Measurements from ENCODE around the gene SLC44A3.

SLC44A3 gene

DNA sequence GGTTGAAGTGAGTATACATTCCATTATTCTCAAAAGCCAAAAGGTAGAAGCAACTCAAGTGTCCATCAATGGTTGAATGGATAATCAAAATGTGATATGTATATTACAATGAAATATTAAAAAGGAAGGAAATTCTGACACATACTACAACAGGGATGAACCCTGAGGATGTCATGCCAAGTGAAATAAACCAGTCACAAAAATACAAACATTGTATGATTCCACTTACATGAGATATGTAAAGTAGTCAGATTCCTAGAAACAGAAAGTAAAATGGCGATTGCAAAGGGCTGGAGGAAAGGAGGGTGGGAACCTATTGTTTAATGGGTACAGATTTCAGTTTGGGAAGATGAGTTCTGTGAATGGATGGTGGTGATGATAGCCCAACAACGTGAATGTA, 5.8 kb downstream of the SLC44A3 start:
- Histone ChIP-seq H2BK5ac (ENCODE audit: low read depth, low read length, poor library complexity) (no peak overlapping the region), H4K12ac (ENCODE audit: low read depth, low read length) (no peak overlapping the region), H3K36me3 (ENCODE audit: control insufficient read depth in 1 of 2, insufficient read depth in 2 of 2, low read length in 2 of 2) (no peaks in the 10 kb centered on the region), H2BK12ac (ENCODE audit: low read length) (no peak overlapping the region), H2AK5ac (ENCODE audit: low read length) (no peak overlapping the region), H4K8ac (ENCODE audit: low read depth, low read length) (no peak overlapping the region), H3K79me2 (ENCODE audit: control insufficient read depth, insufficient read depth, low read length, poor library complexity) (no peaks in the 10 kb centered on the region), H3K14ac (ENCODE audit: low read length) (no peak overlapping the region), H3K4me1 (ENCODE audit: control insufficient read depth in 1 of 2, insufficient read depth in 2 of 2, low read length in 2 of 2) (no peaks in the 10 kb centered on the region), H2AFZ (ENCODE audit: insufficient read depth, low read length, poor library complexity) (no peak overlapping the region), H3K4ac (ENCODE audit: low read depth, low read length) (no peak overlapping the region), H3K27me3 (ENCODE audit: insufficient read depth, low read length) (no peaks in the 10 kb centered on the region), H3K79me1 (ENCODE audit: low read length) (no peaks in the 10 kb centered on the region), H4K91ac (ENCODE audit: low read depth, low read length) (no peak overlapping the region), H3K27ac (ENCODE audit: low read depth, low read length) (no peak overlapping the region), H3K4me3 (ENCODE audit: low read depth, low read length) (no peak overlapping the region), H3K18ac (ENCODE audit: low read length) (no peak overlapping the region), H3K9ac (ENCODE audit: low read length) (no peak overlapping the region), H2BK120ac (ENCODE audit: insufficient read depth, low read length, poor library complexity) (no peak overlapping the region), H3K4me2 (ENCODE audit: low read length) (no peak overlapping the region), H3K23ac (ENCODE audit: low read length) (no peak overlapping the region), H3K9me3 (ENCODE audit: insufficient read depth, low read depth, low read length) (no peaks in the 10 kb centered on the region)
- no CpG with 5 or more reads among the region's 2 CpGs for WGBS (ENCODE audit: extremely low coverage, insufficient coverage, insufficient read length)
- no peak for DNase-seq

DNA sequence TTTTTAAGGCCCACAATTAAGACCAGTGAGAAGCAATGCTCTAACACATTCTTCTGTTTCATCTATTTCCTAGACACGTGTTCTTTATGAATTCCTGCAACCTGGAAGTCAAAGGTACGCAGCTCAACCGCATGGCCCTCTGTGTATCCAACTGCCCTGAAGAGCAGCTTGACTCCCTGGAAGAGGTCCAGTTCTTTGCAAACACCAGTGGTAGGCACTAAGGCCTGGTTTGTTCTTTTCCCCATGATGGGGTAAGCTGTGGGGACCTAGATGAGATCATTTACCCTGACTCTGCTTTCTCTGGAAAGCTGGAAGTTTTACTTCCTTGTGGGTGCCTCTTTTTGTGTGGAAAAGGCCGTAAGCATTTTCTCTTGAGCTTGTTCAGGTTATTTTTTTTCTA, 7.3 kb downstream of the SLC44A3 start:
- no peak overlapping the region for H4K8ac ChIP-seq (ENCODE audit: low read depth, low read length)
- H2BK12ac ChIP-seq (ENCODE audit: low read length) = no peak overlapping the region
- H3K9me3 ChIP-seq (ENCODE audit: insufficient read depth, low read depth, low read length) = no peaks in the 10 kb centered on the region
- no peaks in the 10 kb centered on the region for H3K36me3 ChIP-seq (ENCODE audit: control insufficient read depth in 1 of 2, insufficient read depth in 2 of 2, low read length in 2 of 2)
- H4K91ac ChIP-seq (ENCODE audit: low read depth, low read length) = no peak overlapping the region
- H3K14ac ChIP-seq (ENCODE audit: low read length) = no peak overlapping the region
- H2AK5ac ChIP-seq (ENCODE audit: low read length) = no peak overlapping the region
- H3K4me3 ChIP-seq (ENCODE audit: low read depth, low read length) = no peak overlapping the region
- no peaks in the 10 kb centered on the region for H3K79me1 ChIP-seq (ENCODE audit: low read length)
- no peak for DNase-seq
- no peak overlapping the region for H3K18ac ChIP-seq (ENCODE audit: low read length)
- no peaks in the 10 kb centered on the region for H3K79me2 ChIP-seq (ENCODE audit: control insufficient read depth, insufficient read depth, low read length, poor library complexity)
- H2AFZ ChIP-seq (ENCODE audit: insufficient read depth, low read length, poor library complexity) = no peak overlapping the region
- no peak overlapping the region for H3K9ac ChIP-seq (ENCODE audit: low read length)
- H3K27me3 ChIP-seq (ENCODE audit: insufficient read depth, low read length) = no peaks in the 10 kb centered on the region
- H3K4ac ChIP-seq (ENCODE audit: low read depth, low read length) = no peak overlapping the region
- H3K4me1 ChIP-seq (ENCODE audit: control insufficient read depth in 1 of 2, insufficient read depth in 2 of 2, low read length in 2 of 2) = no peaks in the 10 kb centered on the region
- no peak overlapping the region for H3K4me2 ChIP-seq (ENCODE audit: low read length)
- no peak overlapping the region for H3K27ac ChIP-seq (ENCODE audit: low read depth, low read length)
- no CpG with 5 or more reads among the region's 4 CpGs for WGBS (ENCODE audit: extremely low coverage, insufficient coverage, insufficient read length)
- no peak overlapping the region for H4K12ac ChIP-seq (ENCODE audit: low read depth, low read length)
- no peak overlapping the region for H2BK5ac ChIP-seq (ENCODE audit: low read depth, low read length, poor library complexity)
- no peak overlapping the region for H3K23ac ChIP-seq (ENCODE audit: low read length)
- H2BK120ac ChIP-seq (ENCODE audit: insufficient read depth, low read length, poor library complexity) = no peak overlapping the region

DNA sequence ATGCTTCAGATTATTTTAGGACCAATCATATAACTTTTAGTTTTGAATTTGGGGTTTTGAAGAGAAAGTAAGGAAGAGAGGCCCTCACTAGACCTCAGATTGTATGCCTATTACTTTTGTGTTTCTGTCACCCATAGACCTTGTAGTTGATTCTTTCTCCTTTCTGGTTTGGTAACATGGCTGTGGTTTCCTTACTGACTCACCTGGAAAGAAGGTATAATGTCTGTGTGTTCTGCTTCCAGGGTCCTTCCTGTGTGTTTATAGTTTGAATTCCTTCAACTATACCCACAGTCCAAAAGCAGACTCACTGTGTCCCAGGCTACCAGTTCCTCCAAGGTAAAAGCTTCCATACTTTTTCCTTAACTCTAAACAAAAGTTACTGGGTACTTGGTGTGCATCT, 8.1 kb downstream of the SLC44A3 start:
- Histone ChIP-seq H3K27ac (ENCODE audit: low read depth, low read length) (peak overlapping the region; percentile 45), H3K18ac (ENCODE audit: low read length) (no peak overlapping the region), H2BK12ac (ENCODE audit: low read length) (no peak overlapping the region), H4K91ac (ENCODE audit: low read depth, low read length) (no peak overlapping the region), H3K4ac (ENCODE audit: low read depth, low read length) (no peak overlapping the region), H3K9ac (ENCODE audit: low read length) (no peak overlapping the region), H3K27me3 (ENCODE audit: insufficient read depth, low read length) (no peaks in the 10 kb centered on the region), H2BK5ac (ENCODE audit: low read depth, low read length, poor library complexity) (no peak overlapping the region), H2AK5ac (ENCODE audit: low read length) (no peak overlapping the region), H3K14ac (ENCODE audit: low read length) (no peak overlapping the region), H4K8ac (ENCODE audit: low read depth, low read length) (no peak overlapping the region), H3K79me1 (ENCODE audit: low read length) (peaks cover under 1% of the 10 kb centered on the region), H3K23ac (ENCODE audit: low read length) (no peak overlapping the region), H3K79me2 (ENCODE audit: control insufficient read depth, insufficient read depth, low read length, poor library complexity) (no peaks in the 10 kb centered on the region), H3K4me3 (ENCODE audit: low read depth, low read length) (no peak overlapping the region), H3K9me3 (ENCODE audit: insufficient read depth, low read depth, low read length) (no peaks in the 10 kb centered on the region), H3K4me2 (ENCODE audit: low read length) (peak overlapping the region; percentile 3), H2BK120ac (ENCODE audit: insufficient read depth, low read length, poor library complexity) (no peak overlapping the region), H3K4me1 (ENCODE audit: control insufficient read depth in 1 of 2, insufficient read depth in 2 of 2, low read length in 2 of 2) (peaks cover 0 to 2% of the 10 kb centered on the region in 2 experiments), H4K12ac (ENCODE audit: low read depth, low read length) (no peak overlapping the region), H2AFZ (ENCODE audit: insufficient read depth, low read length, poor library complexity) (no peak overlapping the region), H3K36me3 (ENCODE audit: control insufficient read depth in 1 of 2, insufficient read depth in 2 of 2, low read length in 2 of 2) (no peaks in the 10 kb centered on the region)
- DNase-seq = peak in 1 of 2 donors; percentile 29

DNA sequence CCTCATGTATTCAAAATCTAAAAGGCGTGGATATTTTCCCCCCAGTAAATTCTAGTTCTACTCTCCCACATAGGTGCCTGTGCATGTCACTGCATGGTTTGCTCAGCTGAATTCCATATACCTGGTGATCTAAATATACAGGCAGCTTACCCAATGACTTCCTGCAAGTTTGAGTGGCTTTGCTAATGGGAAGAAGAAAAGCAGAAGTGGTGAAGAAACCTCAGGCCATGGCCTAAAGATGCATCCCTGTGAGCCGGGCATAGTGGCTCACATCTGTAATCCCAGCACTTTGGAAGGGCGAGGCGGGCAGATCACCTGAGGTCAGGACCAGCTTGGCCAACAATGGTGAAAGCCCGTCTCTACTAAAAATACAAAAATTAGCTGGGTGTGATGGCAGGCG, 11.5 kb downstream of the SLC44A3 start:
- H4K91ac ChIP-seq (ENCODE audit: low read depth, low read length) = no peak overlapping the region
- no peak overlapping the region for H2AK5ac ChIP-seq (ENCODE audit: low read length)
- H3K23ac ChIP-seq (ENCODE audit: low read length) = no peak overlapping the region
- no peaks in the 10 kb centered on the region for H3K79me2 ChIP-seq (ENCODE audit: control insufficient read depth, insufficient read depth, low read length, poor library complexity)
- H2BK5ac ChIP-seq (ENCODE audit: low read depth, low read length, poor library complexity) = no peak overlapping the region
- no peaks in the 10 kb centered on the region for H3K27me3 ChIP-seq (ENCODE audit: insufficient read depth, low read length)
- no CpG with 5 or more reads among the region's 6 CpGs for WGBS (ENCODE audit: extremely low coverage, insufficient coverage, insufficient read length)
- H3K18ac ChIP-seq (ENCODE audit: low read length) = no peak overlapping the region
- H3K4me2 ChIP-seq (ENCODE audit: low read length) = no peak overlapping the region
- H2BK120ac ChIP-seq (ENCODE audit: insufficient read depth, low read length, poor library complexity) = no peak overlapping the region
- no peak overlapping the region for H3K27ac ChIP-seq (ENCODE audit: low read depth, low read length)
- H3K79me1 ChIP-seq (ENCODE audit: low read length) = peaks cover 2% of the 10 kb centered on the region
- H3K4me3 ChIP-seq (ENCODE audit: low read depth, low read length) = no peak overlapping the region
- H2BK12ac ChIP-seq (ENCODE audit: low read length) = no peak overlapping the region
- H3K4ac ChIP-seq (ENCODE audit: low read depth, low read length) = no peak overlapping the region
- no peaks in the 10 kb centered on the region for H3K36me3 ChIP-seq (ENCODE audit: control insufficient read depth in 1 of 2, insufficient read depth in 2 of 2, low read length in 2 of 2)
- H4K8ac ChIP-seq (ENCODE audit: low read depth, low read length) = no peak overlapping the region
- no peak overlapping the region for H3K9ac ChIP-seq (ENCODE audit: low read length)
- H3K9me3 ChIP-seq (ENCODE audit: insufficient read depth, low read depth, low read length) = no peaks in the 10 kb centered on the region
- no peak overlapping the region for H3K14ac ChIP-seq (ENCODE audit: low read length)
- H2AFZ ChIP-seq (ENCODE audit: insufficient read depth, low read length, poor library complexity) = no peak overlapping the region
- H3K4me1 ChIP-seq (ENCODE audit: control insufficient read depth in 1 of 2, insufficient read depth in 2 of 2, low read length in 2 of 2) = peaks cover 0 to 4% of the 10 kb centered on the region in 2 experiments
- H4K12ac ChIP-seq (ENCODE audit: low read depth, low read length) = no peak overlapping the region
- DNase-seq = no peak

All from trophoblast cell (in vitro differentiated cells and primary cell).